Bone marrow (tissue), 2 donors: ENCODE results near the gene ERBB4.

Source experiments
- DNase-seq, 2 donors: peaks; one replicate each; lab custom pipeline; 2025; lab: John Stamatoyannopoulos, UW

Gene ERBB4

DNA sequence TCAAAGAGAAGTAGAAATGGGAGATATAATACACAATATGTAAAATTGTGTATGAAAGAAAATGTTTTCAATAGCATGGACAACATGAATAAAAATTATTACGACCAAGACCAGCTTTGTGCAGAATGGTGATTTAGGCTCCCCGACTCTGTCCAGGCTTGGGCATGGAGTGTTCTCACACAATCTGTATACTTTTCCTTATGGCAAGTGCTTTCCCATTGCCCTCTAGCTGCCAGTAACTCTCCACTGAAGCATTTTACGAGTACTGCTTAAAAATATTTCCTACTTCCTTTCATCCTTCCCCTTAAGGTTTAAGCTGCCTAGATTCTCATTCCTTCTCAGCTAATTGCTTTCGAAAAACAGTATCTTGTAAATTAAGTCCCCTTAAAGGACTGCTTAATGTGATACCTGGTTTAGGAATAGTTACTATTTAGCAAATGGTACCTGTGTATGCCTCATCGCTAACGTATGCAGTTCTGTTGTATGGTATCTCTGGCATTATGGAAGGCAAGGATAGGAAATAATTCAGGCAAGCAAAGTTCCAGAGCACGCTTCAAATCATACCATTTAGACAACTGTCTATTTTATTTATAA is 714.6 kb downstream of the ERBB4 start:
- DNase-seq = no peak

DNA sequence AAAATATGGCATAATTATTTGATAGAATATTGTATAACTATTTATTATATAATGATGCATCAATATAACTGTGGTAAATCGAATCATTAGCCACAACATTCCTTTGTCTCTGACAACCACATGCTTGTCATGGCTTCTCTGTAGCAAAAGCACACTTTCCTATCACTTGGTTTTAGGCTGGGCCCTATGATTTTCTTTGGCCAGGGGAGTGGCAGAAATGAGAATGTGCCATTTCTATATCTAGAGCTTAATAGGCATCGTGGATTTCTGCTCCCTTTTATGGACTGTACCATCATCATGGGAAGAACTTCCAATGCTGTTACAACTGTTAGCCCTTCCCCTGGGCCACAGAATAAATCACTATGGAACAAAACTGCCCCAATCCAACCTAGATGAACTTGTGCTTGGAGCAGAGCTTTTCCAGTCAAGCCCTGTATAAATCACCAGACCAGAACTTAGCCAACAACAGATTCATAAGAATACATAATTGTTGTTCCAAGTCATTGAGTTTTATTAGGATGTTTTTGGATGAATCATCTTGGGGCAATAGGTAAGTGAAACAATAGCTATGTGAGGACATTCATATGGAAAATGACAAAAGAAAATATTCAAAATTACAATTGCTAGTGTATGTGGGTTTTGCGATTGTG is 715.8 kb downstream of the ERBB4 start:
- no peak for DNase-seq

DNA sequence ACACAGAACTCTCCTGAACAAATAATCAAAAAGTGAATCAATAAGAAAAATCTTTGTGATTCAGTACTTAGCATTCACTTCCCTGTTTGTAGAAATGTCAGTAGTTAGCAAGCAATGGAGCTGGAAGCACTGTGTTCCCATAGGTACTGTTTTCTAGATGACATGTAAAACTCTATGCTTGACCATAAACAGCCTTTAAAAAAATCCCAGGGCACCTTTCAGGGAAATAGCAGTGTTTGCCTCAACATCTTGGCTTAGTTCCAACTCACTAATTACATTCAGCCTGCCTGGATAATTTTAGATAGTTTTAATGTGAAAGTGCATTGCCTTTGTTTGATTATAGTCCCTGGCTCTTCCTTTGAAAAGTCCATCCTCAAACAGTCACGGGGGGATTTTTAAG is 721.8 kb downstream of the ERBB4 start:
- DNase-seq = no peak

DNA sequence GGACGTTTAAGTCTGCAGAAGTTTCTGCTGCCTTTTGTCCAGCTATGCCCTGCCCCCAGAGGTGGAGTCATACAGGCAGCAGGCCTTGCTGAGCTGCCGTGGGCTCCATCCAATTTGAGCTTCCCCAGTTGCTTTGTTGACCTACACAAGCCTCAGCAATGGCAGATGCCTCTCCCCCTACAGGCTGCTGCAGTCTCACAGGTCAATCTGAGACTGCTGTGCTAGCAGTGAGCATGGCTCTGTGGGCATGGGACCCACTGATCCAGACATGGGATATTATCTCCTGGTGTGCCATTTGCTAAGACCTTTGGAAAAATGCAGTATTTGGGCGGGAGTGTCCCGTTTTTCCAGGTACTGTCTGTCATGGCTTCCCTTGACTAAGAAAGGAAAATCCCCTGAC is 726.0 kb downstream of the ERBB4 start:
- no peak for DNase-seq

DNA sequence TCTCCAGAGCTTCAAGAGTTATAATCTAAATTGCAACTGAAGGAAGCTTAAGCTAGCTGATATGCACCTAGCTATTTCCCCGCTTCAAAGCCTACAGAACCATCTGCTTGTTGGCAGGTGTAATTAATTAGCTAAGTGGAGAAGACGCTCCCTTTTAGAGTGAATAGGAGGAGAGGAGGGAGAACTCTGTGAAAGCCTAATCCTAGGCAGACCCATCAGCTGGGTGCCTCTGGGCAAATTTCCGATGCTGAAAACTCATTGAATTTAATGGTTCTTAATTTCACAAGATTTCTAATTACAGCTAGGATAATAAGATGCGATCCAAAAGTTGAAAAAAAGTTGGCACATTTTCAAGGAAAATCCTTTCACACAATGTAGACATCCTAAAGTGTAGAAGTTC is 735.9 kb downstream of the ERBB4 start:
- DNase-seq = no peak

DNA sequence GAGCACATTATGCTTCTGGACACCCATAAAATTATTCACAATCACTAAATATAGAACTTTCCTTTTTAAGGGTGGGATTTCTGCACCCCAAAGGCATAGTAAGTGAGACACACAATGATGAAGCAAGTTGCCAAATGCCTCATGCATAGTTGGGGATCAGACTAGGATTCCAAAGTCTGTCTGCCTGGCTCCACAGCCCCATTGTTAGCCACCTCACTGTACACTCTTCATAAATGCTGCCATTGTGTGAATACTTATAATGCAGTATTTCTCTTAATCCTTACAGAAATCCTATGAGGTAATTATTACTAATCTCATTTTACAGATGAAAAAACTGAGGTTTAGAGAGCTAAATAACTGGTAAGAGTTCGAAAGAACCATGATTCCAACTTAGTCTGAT is 738.6 kb downstream of the ERBB4 start:
- DNase-seq = no peak

DNA sequence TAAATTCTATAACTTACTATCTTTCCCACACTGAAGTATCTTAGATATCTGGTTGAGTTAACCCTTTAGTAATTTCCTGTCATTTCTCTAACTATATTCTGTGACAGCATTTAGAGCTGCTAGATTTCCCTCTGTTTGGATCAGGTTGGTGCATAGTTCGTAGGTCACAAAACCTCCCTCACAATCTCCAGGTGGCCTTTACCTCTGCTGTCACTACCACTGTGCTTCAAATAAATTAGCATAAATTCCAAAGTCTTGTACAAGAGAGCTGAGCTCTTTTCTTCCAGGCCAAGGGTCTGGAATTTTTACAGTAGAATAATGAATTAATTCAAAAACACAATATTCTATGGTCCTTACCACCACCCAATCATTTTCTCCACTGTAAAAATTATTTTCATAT is 739.7 kb downstream of the ERBB4 start:
- DNase-seq = no peak

DNA sequence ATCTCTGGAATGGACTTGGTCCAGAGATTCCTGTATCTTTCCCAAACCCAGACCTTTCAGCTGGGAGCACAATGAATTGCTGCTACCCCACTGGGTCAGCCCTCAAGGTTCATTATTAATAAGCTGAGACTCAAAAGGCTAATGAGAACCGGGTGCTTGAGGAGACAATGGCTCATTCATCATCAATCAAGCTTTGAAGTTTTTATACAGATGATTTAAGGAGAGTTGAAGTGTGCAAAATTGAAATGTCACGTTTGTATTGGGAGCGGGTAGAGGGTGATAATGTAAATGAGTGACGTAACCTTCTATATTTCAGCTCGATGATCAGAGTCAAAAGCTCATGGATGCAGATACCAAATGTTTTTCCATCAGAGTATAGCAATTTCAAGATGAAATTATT is 744.9 kb downstream of the ERBB4 start:
- DNase-seq = no peak

DNA sequence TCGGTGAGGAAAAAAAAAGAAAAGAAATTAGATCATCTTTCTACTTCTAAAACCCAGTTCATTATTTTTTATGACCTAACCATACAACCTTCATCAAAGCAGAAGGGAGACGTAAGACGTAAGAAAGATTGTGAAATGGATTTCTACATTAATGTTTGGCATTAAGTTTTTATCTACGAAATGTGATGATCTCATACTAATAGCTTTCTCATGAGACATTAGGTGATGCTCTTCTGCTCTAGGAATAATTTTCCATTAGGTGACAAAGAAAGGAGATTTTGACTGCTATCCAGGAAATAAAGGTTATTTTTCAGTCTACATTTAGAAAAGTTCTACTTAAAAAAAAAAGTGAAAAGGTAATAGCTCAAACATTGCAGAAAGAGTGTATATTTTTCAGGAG is 748.6 kb downstream of the ERBB4 start:
- DNase-seq = no peak

DNA sequence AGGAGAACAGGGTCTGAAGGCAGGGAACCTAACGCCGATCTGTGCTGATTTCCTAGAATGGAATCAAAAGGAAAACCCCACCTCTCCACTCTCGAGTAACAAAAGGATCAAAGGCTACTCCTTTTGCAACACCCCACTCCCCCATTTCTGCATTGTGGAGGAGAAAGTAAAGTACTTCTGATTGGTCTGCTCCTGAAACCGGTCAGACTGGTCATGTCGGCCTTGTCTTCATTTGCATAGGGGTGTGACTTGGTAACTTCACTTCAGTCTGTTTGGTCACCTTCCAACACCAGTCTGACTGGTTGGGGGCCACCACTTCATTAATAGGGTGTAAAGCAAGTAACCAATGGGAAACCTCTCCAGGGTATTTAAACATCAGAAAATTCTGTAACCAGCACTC is 771.9 kb downstream of the ERBB4 start:
- DNase-seq = no peak

DNA sequence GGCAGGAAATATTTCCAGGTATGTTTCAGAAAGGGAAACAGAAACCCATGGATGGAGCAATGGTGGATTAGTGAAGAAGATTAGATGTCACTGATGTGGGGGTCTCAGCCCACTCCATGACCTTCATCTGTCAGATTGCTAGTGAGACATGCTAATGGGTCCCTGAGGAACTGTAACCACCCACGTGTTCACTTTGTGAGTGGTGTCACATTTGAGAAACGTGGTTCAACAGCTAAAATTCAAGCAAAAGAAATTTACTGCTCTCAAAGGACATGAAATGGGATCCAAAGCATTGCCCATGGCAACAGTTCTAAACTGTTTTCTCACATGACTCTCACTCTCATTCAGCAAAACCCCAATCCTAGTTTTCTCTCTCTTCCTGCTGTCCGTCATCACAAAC is 776.1 kb downstream of the ERBB4 start:
- DNase-seq = no peak

DNA sequence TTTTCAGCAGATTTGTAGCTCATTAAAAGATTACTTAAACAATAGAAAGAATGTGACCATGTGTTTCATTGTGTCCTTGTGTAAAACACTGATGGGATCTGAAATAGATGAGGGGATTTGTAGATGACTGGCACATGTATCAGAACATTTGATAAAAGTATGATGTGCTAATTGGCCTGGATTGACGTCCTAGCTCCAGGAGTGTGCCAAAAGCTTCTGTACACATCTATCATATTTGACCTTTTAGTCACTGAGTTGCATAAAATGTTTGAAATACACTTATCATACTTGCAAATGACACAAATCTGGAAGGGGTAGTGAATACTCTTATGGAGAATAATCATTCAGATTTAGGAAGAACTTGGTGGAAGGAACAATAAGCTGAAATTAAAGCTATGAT is 778.5 kb downstream of the ERBB4 start:
- DNase-seq = no peak

DNA sequence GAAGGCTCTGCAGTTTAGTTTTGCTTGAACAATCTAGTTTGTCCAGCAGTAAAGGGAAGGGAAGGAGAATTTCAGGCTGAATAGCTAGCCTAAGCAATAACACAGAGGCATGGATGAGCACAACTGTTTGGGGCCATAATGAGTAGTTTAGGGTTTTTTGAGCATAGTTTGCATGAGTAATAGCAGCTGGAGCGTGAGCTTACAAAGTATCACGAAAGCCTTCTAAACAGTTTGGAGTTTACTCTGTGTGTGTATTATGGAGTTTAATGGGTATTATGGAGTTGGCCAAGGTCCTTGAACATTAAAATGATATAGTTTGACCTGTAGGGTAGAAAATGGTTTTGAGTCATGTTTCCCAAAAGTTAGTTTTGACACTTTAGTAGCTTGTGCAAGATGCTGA is 782.3 kb downstream of the ERBB4 start:
- no peak for DNase-seq

DNA sequence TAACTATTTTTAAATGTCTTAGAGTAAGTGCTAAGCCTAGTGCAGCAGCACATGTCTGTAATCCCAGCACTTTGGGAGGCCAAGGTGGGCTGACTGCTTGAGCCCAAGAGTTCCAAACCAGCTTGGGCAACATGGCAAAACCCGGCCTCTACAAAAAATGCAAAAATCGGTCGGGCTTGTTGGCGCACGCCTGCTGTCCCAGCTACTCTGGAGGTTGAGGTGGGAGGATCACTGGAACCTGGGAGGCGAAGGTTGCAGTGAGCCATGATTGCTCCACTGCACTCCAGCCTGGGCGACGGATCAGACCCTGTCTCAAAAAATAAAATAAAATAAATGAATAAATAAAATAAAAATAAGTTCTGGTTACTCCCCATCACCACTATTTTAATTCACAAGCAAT is 783.4 kb downstream of the ERBB4 start:
- no peak for DNase-seq

DNA sequence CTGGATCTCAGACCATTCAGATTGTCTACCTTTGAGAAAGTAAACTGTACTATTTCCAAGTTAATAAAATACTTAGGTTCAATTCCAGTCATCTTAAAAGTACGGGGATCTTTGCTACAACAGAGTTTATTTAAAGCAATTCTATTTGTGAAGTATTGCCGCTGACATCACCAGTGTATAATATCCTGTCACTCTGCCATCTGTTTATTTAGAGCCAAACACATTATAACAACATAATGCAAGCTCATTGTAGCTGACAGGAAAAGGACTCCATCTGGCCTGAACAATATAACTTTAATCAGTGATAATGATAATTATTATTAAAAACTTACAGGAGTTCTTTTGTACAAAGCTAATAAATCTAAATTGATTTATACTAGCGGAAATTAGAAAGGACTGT is 786.8 kb downstream of the ERBB4 start:
- DNase-seq = no peak

DNA sequence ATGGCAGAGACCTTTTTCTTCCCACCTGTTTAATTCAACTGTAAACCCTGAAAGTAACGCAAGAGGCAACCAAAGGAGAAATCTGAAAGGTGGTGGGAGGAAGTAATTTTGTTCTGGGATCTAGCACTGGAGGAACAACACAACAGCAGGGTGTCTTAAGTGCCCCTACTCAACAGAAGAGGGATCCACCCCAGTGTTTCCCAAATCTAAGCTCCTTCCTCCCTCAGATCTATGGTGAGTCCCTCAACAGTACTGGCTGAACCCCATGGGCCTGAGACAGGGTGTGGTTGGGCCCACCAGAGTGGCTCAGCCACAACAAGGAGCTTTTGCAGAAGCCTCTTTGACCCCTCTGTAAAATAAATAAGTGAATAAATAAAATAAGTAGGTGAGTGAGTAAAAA is 790.3 kb downstream of the ERBB4 start:
- DNase-seq = no peak

DNA sequence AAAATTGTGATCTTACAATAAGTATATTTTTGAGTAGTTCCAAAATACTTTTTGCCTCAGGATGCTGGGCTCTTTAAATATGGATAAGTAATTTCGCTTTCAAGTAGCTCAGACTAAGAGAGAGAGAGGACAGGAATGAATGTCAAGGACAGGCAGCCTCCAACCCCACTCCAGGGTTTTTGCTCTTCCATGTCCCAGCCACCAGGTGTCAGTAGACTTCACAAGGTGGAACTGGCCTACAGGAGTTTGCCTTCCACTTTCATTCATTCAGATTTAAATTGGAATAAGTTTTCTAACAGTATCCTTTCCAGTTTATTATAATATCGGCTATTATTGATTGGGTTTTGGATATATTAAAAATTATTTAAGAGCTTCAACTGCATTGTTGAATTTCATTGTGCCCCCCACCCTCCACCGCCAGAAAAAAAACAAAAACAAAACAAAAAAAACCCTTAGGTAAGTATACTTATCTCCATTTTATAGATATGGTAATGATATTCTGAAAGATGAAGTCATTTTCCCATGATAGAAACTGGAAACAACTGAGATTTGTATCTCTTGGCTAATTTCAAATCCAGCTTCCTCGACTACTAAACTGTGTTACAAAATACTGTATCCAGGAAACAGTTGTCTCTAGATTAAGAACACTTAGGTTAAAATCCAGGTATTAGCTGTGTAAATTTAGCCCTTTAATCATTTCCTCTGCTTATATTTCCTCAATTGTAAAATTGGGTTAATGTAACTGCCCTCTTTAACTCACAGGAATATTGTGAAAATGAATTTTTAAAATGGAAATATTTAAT is 793.1 kb downstream of the ERBB4 start:
- DNase-seq = peak in 1 of 2 donors; percentile 22

DNA sequence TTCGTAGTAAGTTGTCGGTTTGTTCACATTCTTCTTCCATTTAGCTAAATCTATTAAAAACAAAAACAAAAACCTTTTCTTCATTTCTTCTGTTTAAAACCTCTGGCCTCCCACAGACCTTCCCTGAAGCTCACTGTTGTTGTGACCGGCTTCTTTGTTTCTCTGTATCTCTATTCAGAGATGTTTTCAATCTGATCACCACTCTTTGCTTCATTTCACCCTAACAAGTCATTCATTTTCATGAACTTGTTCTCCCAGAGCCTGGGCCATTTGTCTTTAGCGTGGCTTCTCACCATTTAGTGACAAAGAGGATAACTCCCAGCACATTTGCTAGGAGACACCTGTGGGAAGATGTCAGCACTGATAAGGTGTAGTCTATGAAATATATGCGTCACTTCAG is 794.2 kb downstream of the ERBB4 start:
- no peak for DNase-seq

DNA sequence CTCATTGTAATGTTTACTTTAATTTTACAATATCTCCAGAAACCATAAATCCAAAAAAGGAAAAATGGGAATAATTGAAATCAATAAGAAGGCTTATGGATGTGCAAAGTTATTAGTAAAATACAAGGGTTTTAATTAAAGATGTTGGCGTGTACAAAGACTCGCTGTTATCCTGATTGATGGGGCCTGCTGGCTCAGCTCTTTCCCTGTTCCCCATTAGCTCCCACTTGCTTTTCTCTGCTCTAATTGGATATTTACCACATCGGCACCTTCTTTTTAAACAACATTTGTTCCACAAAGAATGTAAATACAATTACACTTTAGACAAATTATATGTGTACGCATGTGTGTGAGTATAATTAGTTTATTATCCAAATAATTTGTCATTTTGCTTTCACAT is 796.6 kb downstream of the ERBB4 start:
- DNase-seq = no peak

DNA sequence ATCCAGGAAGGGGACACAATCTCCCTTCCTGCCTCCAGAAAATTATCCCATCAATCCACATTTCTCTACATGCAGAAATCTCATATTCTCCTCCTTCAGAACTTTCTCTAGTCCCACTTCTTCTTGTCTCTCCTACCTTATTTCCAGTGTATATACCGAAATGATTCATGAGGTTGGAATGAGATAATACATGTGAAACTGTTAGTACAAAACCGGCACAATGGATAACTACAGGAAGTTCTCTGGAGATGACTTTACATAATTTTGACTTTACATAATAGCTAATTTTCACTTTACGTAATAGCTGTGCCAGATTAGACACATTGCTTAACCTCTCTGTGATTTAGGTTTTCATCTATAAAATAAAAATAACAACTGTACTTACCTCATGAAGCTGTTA is 801.3 kb downstream of the ERBB4 start:
- no peak for DNase-seq

DNA sequence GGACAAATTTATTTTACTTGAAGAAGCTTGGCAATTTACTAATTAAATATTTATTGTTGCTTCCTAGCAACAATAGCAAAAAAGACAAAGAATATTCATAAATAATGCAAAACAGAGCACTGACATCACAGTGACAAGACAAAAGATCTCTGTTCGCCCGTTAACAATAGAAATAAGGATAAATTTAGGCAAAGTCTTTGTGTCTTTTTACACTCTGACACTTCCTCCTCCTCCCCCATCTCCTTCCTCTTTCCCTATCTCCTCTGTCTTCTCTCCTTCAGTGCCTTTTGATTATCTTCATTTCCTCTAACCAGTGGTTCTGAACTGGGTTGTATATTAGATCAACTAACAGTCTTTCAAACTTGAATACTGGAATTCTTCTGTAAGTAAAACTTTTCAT is 808.4 kb downstream of the ERBB4 start:
- no peak for DNase-seq

DNA sequence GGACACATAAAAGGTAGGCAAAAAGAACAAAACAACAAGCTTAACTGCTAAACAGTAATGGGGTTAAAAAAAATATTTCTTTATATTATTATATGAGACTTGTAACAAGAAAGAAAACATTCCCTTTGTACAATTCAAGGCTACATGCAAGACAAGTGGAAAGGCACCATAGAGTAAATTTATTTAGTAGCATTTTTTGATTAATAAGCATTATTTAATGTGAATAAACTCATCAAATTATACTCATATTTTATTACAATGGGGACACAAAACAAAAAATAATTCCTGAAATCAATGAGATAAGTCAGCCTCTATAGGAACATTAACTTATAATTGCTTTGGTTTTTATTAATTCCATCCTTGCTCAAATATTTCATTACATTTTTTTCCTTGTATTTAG is 809.2 kb downstream of the ERBB4 start:
- DNase-seq = no peak

DNA sequence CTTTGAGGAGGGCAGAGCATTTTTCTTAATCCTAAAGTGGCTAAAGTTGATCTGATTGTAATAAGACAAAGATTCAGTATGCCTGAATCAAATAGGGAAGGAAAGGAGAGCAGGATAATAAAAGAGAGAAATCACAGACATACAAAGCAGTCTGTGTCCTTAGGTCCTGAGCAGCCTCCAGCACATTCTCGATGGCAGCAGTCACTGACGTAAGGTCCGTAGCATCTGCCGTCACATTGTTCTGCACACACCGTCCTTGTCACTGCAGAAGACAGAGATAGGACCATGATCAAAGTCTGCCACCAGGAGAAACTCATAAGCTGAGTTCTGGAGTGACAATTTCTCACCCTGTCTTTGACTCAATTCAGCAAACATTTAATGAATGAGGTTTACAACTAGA is 813.7 kb downstream of the ERBB4 start:
- DNase-seq = no peak

DNA sequence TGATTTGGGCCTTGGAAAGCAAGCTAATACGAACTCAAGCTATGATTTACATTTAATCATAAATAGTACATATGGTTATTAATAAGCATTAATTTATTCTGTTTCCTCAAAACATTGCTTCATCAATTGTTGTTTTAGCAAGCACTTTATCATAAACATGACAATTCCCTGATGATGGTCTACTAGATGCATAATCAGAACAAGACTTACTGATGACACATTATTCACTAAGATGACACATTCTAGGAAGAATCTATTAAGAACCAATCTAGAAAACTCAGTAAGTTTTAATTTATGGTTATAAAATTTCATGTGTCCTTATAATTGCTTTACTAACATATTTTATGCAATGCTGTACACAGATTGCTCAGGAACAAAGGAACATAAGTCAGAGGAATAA is 815.2 kb downstream of the ERBB4 start:
- no peak for DNase-seq
